HL-60/S4 (cell line): Measurements from ENCODE around the gene MCOLN3.

ENCODE experiments used
- in situ Hi-C: fragments of 300-500 bp; cut with MboI; formaldehyde crosslinking; loops from 2 replicates; pipeline ENCODE4 v1.14.3; 2022; ENCODE audit warnings: low sequenced_read_pairs

The MCOLN3 gene, protein sequence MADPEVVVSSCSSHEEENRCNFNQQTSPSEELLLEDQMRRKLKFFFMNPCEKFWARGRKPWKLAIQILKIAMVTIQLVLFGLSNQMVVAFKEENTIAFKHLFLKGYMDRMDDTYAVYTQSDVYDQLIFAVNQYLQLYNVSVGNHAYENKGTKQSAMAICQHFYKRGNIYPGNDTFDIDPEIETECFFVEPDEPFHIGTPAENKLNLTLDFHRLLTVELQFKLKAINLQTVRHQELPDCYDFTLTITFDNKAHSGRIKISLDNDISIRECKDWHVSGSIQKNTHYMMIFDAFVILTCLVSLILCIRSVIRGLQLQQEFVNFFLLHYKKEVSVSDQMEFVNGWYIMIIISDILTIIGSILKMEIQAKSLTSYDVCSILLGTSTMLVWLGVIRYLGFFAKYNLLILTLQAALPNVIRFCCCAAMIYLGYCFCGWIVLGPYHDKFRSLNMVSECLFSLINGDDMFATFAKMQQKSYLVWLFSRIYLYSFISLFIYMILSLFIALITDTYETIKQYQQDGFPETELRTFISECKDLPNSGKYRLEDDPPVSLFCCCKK

DNA sequence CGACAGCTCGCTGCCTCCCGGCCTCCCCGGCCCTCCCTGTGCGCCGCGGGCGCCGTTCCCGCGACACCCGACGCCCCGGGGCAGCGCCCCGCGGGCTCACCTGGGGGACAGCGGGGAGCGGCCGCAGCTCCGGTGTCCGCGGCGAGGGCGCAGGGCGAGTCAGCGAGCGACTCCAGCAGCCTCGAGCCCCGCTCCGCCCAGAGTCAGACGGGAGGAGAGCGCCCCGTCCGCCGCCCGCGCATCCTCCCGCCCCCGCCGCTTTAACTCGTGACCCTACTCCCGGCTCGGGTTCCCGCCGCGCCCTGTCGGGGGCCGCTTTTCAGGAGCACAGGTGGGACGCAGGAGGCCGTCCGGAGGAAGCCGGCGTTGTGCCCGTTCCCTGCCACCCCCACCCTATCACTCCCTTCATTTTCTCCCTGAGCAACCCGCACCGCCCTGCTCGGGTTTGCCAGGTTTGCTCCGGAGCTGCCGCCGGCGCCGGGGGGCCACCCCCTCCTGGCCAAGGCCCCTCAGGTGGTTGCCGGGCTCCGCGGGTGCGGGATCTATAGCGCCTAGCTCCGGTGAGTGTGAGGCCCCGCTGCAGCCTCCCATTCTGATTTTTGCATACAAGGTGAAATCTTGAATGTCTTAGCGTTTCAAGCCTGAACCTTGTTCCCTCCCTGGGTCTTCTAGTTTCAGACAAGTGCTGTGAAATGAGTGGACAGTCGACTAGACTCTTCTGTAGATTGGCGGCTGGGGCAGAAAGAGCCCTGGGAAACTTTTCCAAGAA lies at the start of gene MCOLN3:
Gene MCOLN3, minus strand, starts transcription at position 205 of the 769 bp plus-strand sequence. CDS start 3,140 bp downstream, outside the sequence.
- in situ Hi-C loops: no loop called here

DNA sequence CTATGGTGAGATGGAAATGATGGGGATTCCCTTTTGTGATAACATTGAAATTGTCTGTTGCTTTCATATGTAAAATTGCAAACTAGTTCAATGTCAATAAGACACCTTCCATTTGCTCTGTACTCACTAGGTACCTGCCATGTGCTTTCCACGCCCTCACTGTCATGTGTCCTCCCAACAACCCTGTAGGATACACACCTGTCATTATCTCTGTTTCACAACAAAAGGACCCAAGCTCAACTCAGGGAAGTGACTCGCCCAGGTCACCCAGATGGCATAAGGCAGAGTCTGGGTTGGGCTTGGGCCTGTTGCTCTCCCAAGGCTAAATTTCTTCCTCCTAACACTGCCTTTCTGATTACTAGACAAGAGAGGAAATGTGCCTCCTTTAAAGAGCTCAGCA lies 45.3 kb upstream of the MCOLN3 start:
- in situ Hi-C loops: no loop called here

DNA sequence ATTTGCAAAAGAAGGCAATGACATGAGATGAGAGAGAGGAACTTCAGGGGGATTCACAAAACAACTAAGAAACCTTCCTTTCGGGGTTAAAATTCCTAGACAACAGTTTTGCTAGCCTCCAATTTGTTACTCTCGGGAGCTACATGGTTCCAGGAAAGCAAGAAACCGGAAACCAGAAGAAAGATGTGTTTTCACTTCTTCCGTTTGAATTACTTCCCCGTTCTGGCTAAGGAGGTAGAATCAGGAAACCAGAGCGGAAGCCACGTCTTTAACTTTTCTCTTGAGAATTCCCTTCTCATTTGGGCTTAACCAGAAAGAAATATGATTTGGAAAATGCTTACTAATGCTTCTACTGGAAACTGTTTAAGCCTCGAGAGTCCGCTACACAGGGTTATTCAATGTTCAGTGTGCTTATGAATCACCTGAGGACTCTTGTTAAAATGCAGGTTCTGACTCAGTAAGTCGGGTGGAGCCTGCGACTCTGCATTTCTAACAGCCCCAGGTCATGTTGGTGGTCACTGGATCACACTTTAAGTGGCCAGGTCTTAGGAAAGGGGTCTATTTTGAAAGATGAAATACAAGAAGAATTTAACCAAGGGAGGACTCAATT lies 43.5 kb upstream of the MCOLN3 start:
- in situ Hi-C loops: no loop called here

DNA sequence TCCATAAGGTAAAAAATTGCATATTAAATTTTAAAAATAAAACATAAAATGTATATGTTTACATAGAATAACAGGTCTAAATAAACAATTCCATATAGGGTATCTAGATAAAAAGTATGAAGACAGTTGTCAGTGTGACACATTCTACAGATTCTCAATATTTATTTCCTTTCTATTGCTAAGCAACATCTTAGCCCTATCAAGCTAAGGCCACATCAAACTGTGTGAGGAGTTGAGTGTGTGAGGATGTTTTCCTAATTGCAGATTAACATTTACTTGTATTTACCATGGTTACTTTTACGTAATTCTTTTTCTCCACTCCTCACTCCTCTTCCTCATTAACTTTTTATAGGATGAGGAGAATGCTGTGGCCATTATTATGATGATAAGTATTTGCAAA lies 41.9 kb upstream of the MCOLN3 start:
- in situ Hi-C loops: no loop called here

DNA sequence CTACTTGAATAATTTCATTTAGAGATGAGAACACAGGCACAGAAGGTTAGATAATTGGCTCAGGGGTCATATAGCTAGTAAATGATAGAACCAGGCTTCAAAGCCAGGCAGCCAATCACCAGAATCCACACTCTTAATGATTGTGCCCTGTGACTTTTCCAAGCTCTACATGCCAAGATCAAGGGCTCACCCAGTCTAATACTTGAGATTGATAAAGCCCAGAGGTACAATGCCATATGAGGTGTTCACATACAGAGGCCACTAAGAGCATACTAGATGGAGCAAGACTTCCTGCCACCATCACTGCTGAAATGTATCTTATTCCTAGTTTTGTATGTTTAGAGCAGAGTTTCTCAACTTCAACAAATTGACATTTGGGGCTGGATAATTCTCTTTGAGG lies 40.9 kb upstream of the MCOLN3 start:
- in situ Hi-C loops: no loop called here

DNA sequence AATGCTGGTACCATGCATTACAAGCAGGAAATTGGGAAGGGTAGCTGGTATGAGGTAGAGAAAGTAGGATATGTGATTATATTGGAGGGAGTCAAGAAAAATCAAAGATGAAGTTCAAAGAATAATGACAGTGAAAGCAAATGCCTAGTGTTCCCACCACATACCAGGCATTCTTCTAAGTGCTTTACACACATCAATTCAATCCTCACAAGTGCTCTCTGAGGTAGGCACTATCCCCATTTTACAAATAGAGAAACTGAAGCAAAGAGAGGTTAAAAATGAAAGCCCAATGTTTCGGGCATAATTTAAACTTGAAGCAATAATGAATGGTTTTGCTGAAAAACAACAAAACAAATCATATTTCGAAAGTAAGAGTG lies 40.1 kb upstream of the MCOLN3 start:
- in situ Hi-C loops: no loop called here

DNA sequence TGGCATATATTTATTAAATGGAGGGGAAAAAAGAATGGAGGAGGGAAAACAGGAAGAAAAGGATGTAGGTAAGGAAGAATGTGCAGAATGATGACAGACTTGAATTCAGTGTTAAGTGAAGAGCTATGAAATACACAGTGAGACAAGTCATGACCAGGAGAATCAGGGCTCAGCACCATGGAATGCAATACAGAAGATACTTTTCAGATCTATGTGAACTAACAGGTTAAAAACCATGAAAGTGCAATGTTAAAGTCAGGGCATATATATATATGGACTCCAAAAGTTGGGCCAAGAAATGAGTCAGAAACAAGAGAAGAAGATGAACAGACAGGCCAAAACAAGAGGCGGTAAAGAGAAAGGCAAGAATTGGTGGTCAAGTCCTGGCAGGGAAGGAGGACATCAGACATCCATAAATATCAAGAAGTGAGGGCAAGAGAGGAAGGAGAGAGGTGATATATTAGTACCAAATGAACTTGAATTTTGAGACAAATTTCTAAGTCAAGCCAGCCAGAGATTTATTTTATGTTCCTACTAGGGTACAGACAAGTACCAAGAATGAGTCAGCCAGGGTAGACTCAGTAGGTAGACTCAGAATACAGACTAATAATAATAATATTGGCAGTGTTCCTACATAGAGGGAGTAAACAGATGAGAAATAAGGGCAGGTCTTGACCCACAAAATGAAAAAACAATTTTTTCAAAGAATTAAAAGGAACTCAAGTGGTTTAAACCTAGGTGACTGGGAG lies 39.5 kb upstream of the MCOLN3 start:
- in situ Hi-C loops: no loop called here

DNA sequence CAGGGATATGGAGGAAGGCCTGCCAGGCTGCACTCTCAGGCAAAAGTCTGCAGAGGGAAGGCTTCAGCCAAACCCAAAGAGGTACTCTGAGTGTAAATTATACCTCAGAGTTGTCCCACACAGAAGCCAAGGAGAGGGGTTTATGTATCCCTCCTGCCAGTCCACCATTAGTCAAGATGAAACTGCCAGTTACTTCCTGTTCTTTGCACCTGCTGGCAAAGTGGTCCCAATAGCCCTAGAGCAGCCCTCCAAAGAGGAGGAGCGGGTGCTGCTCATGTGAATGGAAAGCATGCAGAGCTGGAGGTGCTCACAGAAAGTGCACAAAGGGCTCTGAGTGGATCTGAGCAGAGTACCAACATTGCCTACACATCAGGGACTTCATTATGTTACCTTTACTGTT lies 37.1 kb upstream of the MCOLN3 start:
- in situ Hi-C loops: no loop called here

DNA sequence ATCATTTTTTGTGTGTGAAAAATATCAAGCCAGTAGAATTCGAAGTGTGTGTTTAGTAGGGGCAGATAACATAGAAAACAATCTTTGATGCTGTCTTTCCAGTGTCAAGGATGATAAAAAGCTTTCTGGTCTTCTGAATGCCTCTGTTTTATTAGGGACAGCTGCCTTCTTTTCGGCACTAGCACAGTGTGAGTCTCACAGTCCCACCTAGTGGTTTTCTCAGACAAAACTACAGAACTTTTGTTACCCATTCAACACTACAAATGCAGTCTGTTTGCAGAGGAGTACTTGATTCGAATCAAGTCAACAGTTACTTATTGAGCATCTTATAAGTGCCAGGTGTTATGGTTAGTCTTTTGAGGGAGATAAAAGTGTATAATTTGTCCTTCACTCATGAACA lies 30.6 kb upstream of the MCOLN3 start:
- in situ Hi-C loops: no loop called here

DNA sequence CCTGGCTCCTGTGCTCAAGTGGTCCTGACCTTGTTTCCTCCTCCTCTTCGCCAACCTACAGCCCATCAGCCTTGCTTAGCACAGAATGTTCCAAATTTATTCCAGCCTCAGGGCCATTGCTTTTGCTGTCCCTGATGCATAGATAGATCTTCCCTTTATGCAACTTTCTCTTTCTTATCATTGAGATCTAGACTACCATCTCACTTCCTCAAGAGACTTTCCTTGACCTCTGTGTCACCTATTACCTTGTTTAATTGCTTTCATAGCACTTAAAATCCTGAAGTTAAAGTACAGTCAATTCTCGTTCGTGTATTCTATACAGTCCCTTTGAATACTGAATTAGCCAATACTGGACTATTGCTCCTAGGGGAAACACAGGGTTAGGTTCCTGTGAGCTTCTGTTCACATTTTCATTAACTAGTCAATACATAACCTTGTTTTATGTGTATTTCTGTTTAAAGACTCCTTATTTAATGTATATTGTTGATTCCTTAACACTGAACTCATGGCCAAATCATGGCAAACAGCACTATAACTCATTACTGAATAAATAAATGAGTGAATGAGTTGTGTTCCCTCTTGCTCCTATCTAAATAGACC lies 26.2 kb upstream of the MCOLN3 start:
- in situ Hi-C loops: no loop called here

DNA sequence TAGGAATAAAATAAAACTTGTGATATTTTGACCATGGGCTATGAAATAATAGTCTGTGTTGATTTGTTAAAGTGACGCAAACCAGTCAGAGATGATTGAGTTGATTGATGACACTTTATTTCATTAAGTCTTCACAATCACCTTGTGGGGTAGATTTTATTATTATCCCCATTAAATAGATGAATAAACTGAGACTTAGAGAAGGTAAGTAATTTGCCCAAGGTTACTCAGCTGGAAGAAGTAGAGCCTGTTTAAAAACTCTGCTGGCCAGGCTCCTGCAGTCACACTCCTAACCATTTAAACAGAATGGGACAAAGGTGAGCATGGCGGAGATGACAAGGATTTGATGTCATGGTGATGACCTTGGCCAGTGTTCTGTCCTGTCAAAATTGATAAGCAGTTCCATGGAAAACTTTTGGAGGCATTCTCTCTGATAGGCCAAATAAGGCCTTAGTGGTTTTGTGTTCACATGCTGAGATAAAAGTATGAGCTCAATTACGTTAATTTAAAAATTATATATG lies 22.7 kb upstream of the MCOLN3 start:
- in situ Hi-C loops: no loop called here

DNA sequence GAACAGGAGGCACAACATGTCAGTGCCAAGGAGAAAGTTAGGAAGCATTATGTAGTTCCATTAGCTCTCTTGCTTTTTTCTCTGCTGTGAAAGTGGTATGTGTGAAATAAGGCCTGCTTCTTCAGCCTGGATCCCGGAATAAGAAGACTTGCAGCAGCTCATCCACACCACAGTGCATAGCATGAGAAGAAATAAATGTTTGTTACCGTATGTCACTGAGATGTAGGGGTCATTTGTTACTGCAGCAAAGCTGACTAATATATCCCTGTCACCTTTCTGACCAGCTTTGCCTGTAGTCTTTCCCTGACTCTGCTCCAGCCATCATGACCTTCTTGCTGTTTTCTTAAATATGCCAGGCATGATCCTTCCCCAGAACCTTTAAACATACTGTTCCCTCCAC lies 20.5 kb upstream of the MCOLN3 start:
- in situ Hi-C loops: no loop called here

DNA sequence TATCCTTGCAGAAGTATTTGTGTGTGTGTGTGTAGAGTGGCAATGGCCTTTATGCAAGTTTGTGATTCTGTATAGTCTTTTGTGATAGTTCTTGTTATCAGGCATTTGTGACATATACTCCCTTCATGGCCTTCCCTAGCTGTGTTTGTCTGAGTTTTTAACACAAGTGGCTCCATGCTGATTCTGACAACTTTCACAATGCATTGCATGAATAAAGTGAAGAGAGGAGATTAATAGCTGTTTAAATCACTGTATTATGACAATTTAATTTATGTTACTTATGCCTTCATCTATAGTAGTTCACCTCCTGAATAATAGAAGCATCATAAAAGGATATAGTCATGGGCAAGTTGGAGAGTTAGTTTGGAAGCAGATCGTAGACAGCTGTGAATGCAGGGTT lies 17.2 kb upstream of the MCOLN3 start:
- in situ Hi-C loops: no loop called here

DNA sequence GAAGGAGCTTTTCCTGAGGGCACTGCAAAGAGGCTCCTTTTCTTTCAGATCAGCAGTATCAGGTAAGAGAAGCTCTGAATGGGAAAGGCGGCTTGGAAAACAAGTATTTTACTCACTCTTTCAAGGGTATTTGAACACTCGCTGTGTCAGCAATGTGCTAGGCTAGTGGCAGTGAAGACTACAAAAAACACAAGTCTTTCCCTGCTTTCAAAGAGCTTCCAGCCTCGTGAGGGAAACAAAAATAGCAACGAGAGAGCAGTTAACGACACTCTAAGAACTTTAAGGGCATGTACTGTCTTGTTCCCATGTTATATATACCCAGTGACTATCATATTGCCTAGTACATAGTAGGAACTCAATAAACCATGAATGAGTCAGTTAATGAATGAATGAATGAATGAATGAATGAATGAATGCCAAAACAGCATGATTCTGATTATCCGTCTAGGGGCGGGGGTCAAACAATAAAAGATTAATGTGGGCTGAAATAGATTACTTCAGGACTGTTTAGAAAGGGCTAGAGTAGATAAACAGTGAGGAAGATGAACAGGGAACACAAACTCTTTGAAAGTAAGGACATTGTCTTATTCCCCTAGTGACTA lies 14.2 kb upstream of the MCOLN3 start:
- in situ Hi-C loops: no loop called here

DNA sequence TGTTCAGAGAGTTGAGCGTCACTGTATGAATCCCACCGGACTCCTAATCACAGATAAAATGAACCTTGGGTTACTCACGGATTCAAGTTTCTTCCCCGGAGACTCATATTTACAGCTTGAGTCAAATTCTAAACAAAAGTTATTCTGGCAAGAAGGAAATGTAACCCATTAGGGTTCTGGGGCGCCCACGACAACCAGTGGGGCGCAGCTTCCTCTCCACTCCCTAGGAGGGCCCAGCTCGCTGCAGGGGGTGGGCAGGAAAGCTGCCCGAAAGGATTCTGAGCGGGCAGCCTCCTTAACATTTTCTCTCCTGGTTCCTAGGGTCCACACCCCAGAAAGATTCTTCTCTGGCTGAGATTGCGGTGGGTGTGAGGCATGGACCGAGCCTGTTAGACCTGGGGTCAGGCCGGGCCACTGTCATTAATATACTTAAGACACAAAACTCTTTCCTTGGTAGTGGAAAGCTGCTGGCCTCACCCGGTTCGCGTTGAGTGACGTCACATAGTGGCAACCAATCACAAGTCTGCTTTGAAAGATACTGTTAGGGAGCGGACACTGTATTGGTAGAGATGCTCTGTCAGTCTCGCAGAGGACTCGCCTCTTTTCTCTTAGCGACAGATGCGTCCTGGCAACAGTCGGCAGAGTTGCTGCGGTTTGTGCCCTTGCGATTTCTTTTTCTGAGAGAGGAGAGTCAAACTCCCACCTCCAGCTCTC lies 13.6 kb upstream of the MCOLN3 start:
- in situ Hi-C loops: no loop called here

DNA sequence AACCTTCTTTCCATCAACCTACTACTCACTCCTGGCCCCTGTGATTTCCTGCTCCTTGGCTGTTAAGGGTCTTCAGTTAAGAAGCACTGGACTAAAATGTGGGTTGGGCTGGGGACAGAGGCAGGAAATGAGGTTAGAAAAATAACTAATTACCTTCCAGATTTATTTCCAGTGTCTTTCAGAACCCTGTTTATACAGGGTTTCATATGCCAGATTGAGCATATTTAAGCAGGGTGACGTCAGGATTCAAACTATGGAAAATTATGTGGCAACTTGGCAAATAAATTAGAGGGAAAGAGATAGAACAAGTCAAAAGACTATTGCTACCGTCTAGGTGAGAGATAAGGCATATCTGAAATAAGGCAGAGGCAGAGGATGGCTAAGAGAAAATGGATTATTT lies 11.7 kb upstream of the MCOLN3 start:
- in situ Hi-C loops: no loop called here

DNA sequence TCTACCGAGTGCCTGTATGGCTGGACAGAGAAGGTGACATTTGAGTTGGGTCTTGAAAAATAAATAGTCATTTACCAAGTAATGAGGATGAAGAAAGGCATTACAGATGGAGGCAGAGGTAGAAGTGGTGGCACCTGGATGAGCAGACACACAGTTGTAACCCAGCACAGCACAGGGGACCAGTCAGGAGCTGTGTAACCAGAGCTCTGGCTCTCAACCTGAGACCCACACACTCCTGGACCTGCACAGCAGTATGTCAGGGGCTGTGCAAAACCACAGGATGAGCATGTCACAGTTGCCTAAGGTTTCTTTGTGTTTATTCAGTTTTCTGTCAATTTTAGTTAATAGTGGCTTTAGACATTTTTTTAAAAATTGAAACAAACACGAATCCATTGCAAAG lies 11.3 kb upstream of the MCOLN3 start:
- in situ Hi-C loops: no loop called here

DNA sequence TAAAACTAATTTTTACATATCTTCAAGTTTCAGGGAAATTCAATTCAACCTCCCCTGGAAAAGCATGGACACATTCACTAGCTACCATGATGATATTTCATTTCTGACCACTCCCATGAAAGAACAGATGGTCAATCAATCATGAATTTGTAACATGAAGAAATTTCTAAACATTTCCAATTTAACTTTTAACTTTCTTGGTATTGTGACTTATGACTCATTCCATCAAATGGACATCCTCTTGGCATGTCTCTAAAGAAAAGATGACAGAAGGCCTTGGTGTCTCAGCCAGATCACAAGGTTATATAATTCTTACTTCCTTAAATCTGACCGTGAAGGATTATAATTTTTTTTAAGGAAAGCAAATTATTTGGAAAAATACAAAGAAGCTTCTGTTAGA lies 10.5 kb upstream of the MCOLN3 start:
- in situ Hi-C loops: no loop called here

DNA sequence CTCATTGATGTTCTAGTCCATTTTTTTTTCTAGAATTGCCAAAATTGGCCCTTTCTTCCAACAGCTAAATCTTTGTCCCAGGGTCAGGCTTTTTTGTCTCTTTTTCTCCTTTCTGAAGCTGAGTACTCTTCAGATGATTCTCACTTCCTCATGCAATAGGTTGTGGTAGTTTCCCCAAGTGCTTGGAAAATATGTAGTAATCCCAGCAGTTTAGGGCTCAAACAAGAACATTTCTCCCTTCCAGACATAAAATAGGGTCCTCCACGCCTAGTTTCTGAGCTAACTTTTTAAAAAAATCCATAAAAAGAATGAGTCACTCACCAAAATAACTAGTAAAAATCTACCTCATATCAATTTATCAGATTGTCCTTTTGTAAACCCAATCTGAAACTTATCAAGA lies 10.0 kb upstream of the MCOLN3 start:
- in situ Hi-C loops: no loop called here
